Measurements from ENCODE around the gene ABLIM2. TPM values are rescaled to one million over a fixed set of nuclear protein-coding genes. Genes with fewer than 3 reads are reported as not detected.

ABLIM2 gene
- total and polyA plus RNA-seq, 2 donors (not counting 1 experiment from before 2014, with no cell fraction given) = 3.3 to 79.0 TPM

DNA sequence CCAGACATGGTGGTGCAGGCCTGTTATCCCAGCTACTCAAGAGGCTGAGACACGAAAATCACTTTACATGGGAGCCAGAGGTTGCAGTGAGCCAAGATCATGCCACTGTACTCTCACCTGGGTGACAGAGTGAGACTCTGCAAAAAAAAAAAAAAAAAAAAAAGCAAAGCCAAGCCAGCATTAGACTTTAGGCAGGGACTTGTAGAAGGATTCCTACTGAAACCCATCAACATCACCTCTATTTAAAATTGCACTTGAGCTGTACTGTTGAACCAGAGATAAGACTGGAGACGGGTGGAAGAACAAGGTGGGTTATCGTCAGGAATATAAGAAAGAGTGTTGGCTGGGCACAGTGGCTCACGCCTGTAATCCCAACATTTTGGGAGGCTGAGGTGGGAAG, 203.2 kb downstream of the ABLIM2 start:
- CTCF ChIA-PET = no interaction called here
- WGBS (ENCODE audit: insufficient coverage) = 100% methylated on average over 1 of the region's 4 CpGs
- Mint-ChIP-seq H3K27me3 (peaks cover 26% of the 10 kb centered on the region), H3K4me1 (peaks cover under 1% of the 10 kb centered on the region), H3K4me3 (no peak overlapping the region), H3K27ac (no peak overlapping the region), H3K9me3 (ENCODE audit: insufficient read depth) (no peaks in the 10 kb centered on the region)
- ATAC-seq (ENCODE audit: low read depth) = no peak
- DNase-seq = no peak
- TF ChIP-seq, protein P1, sequence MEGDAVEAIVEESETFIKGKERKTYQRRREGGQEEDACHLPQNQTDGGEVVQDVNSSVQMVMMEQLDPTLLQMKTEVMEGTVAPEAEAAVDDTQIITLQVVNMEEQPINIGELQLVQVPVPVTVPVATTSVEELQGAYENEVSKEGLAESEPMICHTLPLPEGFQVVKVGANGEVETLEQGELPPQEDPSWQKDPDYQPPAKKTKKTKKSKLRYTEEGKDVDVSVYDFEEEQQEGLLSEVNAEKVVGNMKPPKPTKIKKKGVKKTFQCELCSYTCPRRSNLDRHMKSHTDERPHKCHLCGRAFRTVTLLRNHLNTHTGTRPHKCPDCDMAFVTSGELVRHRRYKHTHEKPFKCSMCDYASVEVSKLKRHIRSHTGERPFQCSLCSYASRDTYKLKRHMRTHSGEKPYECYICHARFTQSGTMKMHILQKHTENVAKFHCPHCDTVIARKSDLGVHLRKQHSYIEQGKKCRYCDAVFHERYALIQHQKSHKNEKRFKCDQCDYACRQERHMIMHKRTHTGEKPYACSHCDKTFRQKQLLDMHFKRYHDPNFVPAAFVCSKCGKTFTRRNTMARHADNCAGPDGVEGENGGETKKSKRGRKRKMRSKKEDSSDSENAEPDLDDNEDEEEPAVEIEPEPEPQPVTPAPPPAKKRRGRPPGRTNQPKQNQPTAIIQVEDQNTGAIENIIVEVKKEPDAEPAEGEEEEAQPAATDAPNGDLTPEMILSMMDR (IDR thresholded peaks at IDR 0.05) = no peak
- TF ChIP-seq EZH2 (IDR thresholded peaks at IDR 0.05; ENCODE audit: borderline replicate concordance, insufficient read depth, low read depth, low read length, poor library complexity, severe bottlenecking) = no peak
- Histone ChIP-seq H3K27ac (ENCODE audit: low read length in 2 of 2) (no peak overlapping the region), H2AFZ (ENCODE audit: insufficient read depth, low read depth, low read length, poor library complexity, severe bottlenecking) (no peak overlapping the region), H3K4me2 (replicated peaks; ENCODE audit: low read depth, low read length, poor library complexity, severe bottlenecking) (no peak overlapping the region), H3K4me1 (ENCODE audit: control insufficient read depth in 2 of 2, insufficient read depth in 2 of 2, low read length in 2 of 2) (peaks cover under 1 to 1% of the 10 kb centered on the region in 2 donors), H3K79me2 (ENCODE audit: control insufficient read depth, insufficient read depth, low read length) (no peaks in the 10 kb centered on the region), H3K4me3 (ENCODE audit: control extremely low read depth in 1 of 5, extremely low read depth in 1 of 5, insufficient read depth in 1 of 5, low read depth in 2 of 5, low read length in 4 of 5) (no peak overlapping the region), H3K27me3 (replicated peaks in 1 of 4; ENCODE audit: control extremely low read depth in 1 of 4, control insufficient read depth in 3 of 4, insufficient read depth in 4 of 4, low read length in 3 of 4) (peaks cover 0 to 10% (median 0%) of the 10 kb centered on the region in 4 experiments), H3K36me3 (replicated peaks in 1 of 2; ENCODE audit: control extremely low read depth in 1 of 2, control insufficient read depth in 1 of 2, extremely low read depth in 1 of 2, insufficient read depth in 2 of 2, low read length in 1 of 2) (no peaks in the 10 kb centered on the region), H4K20me1 (ENCODE audit: control insufficient read depth, insufficient read depth, low read length, poor library complexity, severe bottlenecking) (no peaks in the 10 kb centered on the region), H3K9me3 (ENCODE audit: control extremely low read depth in 1 of 3, control insufficient read depth in 2 of 3, insufficient read depth in 1 of 3, low read length in 2 of 3) (peaks cover 0 to 14% (median 0%) of the 10 kb centered on the region in 3 donors), H3K9ac (ENCODE audit: low read length) (no peak overlapping the region)
- POLR2A ChIA-PET = no interaction called here
- intact Hi-C loops (cut with micrococcal nuclease) = no loop called here

DNA sequence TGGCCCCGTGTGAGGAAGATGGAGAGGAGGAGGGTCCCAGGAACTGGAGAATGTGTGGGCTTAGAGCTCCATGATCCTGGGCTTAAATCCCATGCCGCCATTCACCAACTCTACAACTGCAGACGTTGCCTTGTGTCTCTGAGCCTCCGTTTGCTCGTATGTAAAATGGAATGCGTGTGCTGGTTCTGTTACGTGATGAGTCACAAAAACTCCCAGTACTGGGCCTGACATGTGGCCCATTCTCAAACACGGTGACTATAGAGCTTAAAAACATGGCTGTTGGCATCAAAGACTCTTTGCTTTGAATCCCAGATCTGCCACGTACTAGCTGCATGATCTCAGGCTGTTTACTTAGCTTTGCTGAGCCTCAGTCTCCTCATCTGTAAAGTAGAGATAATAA, 206.0 kb downstream of the ABLIM2 start:
- CTCF ChIA-PET = no interaction called here
- 93% methylated on average over 7 of the region's 9 CpGs for WGBS (ENCODE audit: insufficient coverage)

More for the DNA sequence above, 206.0 kb downstream of the ABLIM2 start:
- peaks cover 32% of the 10 kb centered on the region for H3K27me3 Mint-ChIP-seq
- Histone ChIP-seq H3K27ac (ENCODE audit: low read length in 2 of 2) (no peak overlapping the region), H4K20me1 (ENCODE audit: control insufficient read depth, insufficient read depth, low read length, poor library complexity, severe bottlenecking) (no peaks in the 10 kb centered on the region), H3K27me3 (replicated peaks in 1 of 4; ENCODE audit: control extremely low read depth in 1 of 4, control insufficient read depth in 3 of 4, insufficient read depth in 4 of 4, low read length in 3 of 4) (peaks cover 0 to 8% (median 0%) of the 10 kb centered on the region in 4 experiments), H3K9me3 (ENCODE audit: control extremely low read depth in 1 of 3, control insufficient read depth in 2 of 3, insufficient read depth in 1 of 3, low read length in 2 of 3) (peaks cover 0 to 14% (median 0%) of the 10 kb centered on the region in 3 donors), H2AFZ (ENCODE audit: insufficient read depth, low read depth, low read length, poor library complexity, severe bottlenecking) (no peak overlapping the region), H3K36me3 (replicated peaks in 1 of 2; ENCODE audit: control extremely low read depth in 1 of 2, control insufficient read depth in 1 of 2, extremely low read depth in 1 of 2, insufficient read depth in 2 of 2, low read length in 1 of 2) (no peaks in the 10 kb centered on the region), H3K4me3 (ENCODE audit: control extremely low read depth in 1 of 5, extremely low read depth in 1 of 5, insufficient read depth in 1 of 5, low read depth in 2 of 5, low read length in 4 of 5) (no peak overlapping the region), H3K4me1 (ENCODE audit: control insufficient read depth in 2 of 2, insufficient read depth in 2 of 2, low read length in 2 of 2) (no peaks in the 10 kb centered on the region), H3K79me2 (ENCODE audit: control insufficient read depth, insufficient read depth, low read length) (no peaks in the 10 kb centered on the region), H3K4me2 (replicated peaks; ENCODE audit: low read depth, low read length, poor library complexity, severe bottlenecking) (no peak overlapping the region), H3K9ac (ENCODE audit: low read length) (no peak overlapping the region)
- intact Hi-C loops (cut with micrococcal nuclease) = no loop called here
- no peak for ATAC-seq (ENCODE audit: low read depth)
- H3K9me3 Mint-ChIP-seq (ENCODE audit: insufficient read depth) = no peaks in the 10 kb centered on the region
- H3K27ac Mint-ChIP-seq = no peak overlapping the region
- POLR2A ChIA-PET = no interaction called here
- no peak for TF ChIP-seq EZH2 (IDR thresholded peaks at IDR 0.05; ENCODE audit: borderline replicate concordance, insufficient read depth, low read depth, low read length, poor library complexity, severe bottlenecking)
- TF ChIP-seq, protein P1 (IDR thresholded peaks at IDR 0.05) = no peak
- DNase-seq = no peak
- no peaks in the 10 kb centered on the region for H3K4me1 Mint-ChIP-seq
- H3K4me3 Mint-ChIP-seq = no peak overlapping the region
